Ovary (tissue), 3 donors: Measurements from ENCODE around the gene TRIM65.

Experiments
- POLR2A ChIP-seq: fragments of 450-650 bp; IDR thresholded peaks from one replicate; pipeline ENCODE4 v1.6.1; 2017; ENCODE audit warnings: antibody characterized with exemption, mild to moderate bottlenecking, moderate library complexity
- TF ChIP-seq, protein P1 (sequence below), 3 donors: fragments of 450-650 bp in 2 of 3; fragments of 200-600 bp in 1 of 3; IDR thresholded peaks; one replicate each; pipeline versions ENCODE4 v1.5.1 to v1.8.0; 2016 to 2022; ENCODE audit warnings: antibody characterized with exemption in 3 of 3, mild to moderate bottlenecking in 1 of 3
- donor health status: DM: no; HTN: no; CAD: no.

DNA sequence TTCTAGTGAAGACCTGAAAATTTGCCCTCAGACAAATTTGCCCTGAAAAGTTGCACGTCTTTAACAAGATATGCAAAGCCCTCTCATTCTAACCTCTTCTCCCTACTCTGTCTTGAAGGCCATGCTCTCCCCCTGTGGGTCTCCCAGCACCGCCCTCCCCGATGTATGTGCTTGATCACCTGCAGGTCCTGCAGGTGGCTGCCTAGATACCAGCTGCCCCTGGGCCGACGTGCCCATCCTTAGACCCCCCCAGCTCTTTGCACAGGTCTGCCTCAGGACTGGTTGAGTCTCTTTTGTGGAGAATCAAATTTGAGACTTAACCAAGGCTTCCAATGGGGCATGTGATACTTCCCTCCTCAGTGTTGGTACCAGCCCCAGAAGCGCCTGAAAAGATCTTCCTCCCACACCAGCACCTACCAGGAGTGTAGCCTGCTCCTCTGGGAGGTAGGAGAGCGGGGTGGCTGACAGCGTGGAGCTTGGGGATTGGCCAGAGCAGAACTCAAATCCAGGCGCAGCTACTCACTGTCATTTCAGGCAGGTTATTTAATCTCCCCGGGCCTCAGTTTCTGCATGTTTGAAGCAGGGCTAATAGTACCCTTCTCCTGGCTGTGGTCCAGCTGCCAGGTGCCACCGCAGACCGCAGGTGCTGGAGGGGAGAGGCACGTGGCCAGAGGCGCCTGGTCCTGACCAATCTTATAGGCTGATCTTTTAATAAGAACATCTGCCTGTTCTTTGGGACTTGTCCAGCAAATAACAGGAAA lies 12.5 kb upstream of the TRIM65 start:
- TF ChIP-seq, protein P1, sequence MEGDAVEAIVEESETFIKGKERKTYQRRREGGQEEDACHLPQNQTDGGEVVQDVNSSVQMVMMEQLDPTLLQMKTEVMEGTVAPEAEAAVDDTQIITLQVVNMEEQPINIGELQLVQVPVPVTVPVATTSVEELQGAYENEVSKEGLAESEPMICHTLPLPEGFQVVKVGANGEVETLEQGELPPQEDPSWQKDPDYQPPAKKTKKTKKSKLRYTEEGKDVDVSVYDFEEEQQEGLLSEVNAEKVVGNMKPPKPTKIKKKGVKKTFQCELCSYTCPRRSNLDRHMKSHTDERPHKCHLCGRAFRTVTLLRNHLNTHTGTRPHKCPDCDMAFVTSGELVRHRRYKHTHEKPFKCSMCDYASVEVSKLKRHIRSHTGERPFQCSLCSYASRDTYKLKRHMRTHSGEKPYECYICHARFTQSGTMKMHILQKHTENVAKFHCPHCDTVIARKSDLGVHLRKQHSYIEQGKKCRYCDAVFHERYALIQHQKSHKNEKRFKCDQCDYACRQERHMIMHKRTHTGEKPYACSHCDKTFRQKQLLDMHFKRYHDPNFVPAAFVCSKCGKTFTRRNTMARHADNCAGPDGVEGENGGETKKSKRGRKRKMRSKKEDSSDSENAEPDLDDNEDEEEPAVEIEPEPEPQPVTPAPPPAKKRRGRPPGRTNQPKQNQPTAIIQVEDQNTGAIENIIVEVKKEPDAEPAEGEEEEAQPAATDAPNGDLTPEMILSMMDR (IDR thresholded peaks at IDR 0.05), result no peak
- no peak for TF ChIP-seq POLR2A
